ENCODE data around the gene PGGT1B. TPM values are rescaled to one million over a fixed set of nuclear protein-coding genes. Genes with fewer than 3 reads are reported as not detected.

PGGT1B gene
- 10 to 100 TPM in 6 of 7 donors, 1 to 10 TPM in 1; 6.7 to 45.0 (median 34.3) TPM for total RNA-seq
- 10 to 100 TPM in 1 of 2 donors, 1 to 10 TPM in 1; 3.4 to 12.4 TPM for polyA plus RNA-seq
- long read RNA-seq, donor 1, full-length matches to known transcripts: 19 of 28 reads
- long read RNA-seq, donor 1, partial matches to known transcripts: 5 of 28 reads
- long read RNA-seq, donor 1, other reads (novel, unspliced or antisense): 4 of 28 reads
- long read RNA-seq, donor 2, full-length matches to known transcripts: 5 of 5 reads
- long read RNA-seq, donor 2, partial matches to known transcripts: 0 of 5 reads
- long read RNA-seq, donor 2, other reads (novel, unspliced or antisense): 0 of 5 reads
- long read RNA-seq, donor 3, full-length matches to known transcripts: 15 of 23 reads
- long read RNA-seq, donor 3, partial matches to known transcripts: 1 of 23 reads
- long read RNA-seq, donor 3, other reads (novel, unspliced or antisense): 7 of 23 reads

DNA sequence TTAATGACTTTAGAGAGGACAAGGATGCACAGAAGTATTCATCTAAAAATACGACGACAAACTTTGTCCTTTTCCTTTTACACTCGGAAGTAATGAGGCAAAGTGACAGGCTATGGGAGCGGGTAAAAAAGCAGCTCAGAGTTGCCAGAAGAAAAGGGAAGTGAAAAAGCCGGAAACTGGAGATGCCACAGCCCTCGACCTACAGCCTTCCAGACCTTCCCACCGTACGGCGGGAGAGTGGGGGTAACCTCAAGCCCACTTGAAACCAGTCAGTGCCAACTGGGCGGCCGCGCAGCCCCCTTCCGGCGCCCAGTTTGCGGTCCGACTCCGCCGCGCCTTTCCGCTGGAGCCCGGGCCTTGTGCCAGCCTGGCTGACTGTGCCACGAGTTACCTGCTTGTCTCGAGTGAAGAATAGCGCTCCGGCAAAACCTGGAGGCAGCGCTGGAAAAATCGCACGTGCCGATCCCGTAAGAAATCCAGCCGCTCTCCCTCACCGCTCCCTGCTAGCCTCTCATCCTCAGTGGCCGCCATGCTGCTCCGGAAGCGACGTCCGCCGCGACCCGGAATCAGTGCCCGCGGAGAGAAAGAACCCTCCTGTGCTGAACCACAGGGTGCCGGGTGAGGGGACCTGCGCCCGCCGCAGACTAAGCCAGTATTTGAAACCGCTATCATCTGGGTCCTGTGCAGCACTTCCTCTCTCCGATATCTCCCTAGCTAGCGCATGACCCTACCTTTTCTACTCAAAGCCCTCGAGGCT, at the start of gene PGGT1B:
PGGT1B (minus strand) TSS at position 557 of the 757 bp plus-strand sequence; CDS start at position 531, 26 bp downstream.
- peak; percentile 61 to 83 (median 65) for DNase-seq
- H3K9me3 ChIP-seq: no peaks in the 10 kb centered on the region
- peak within 1 kb of the TSS; percentile 47 to 56 for H3K27ac ChIP-seq
- intact Hi-C loops (cut with DNase I): no loop called here
- peaks cover 2% of the 10 kb centered on the region for H3K4me1 ChIP-seq (ENCODE audit: insufficient read depth)
- H3K4me3 ChIP-seq: peak within 1 kb of the TSS; percentile 81
- TF ChIP-seq EP300 (IDR thresholded peaks at IDR 0.05) (no peak), POLR2A (IDR thresholded peaks at IDR 0.05) (no peak)
- TF ChIP-seq, protein P1, sequence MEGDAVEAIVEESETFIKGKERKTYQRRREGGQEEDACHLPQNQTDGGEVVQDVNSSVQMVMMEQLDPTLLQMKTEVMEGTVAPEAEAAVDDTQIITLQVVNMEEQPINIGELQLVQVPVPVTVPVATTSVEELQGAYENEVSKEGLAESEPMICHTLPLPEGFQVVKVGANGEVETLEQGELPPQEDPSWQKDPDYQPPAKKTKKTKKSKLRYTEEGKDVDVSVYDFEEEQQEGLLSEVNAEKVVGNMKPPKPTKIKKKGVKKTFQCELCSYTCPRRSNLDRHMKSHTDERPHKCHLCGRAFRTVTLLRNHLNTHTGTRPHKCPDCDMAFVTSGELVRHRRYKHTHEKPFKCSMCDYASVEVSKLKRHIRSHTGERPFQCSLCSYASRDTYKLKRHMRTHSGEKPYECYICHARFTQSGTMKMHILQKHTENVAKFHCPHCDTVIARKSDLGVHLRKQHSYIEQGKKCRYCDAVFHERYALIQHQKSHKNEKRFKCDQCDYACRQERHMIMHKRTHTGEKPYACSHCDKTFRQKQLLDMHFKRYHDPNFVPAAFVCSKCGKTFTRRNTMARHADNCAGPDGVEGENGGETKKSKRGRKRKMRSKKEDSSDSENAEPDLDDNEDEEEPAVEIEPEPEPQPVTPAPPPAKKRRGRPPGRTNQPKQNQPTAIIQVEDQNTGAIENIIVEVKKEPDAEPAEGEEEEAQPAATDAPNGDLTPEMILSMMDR (IDR thresholded peaks at IDR 0.05): no peak
- no peaks in the 10 kb centered on the region for H3K36me3 ChIP-seq
- WGBS, 3 donors: 0 to 1% (median 0%) methylated on average over 49 to 50 of the region's 50 CpGs
- no peaks in the 10 kb centered on the region for H3K27me3 ChIP-seq

GRCh38 chr5:115309751-115310370, 47.2 kb upstream of the PGGT1B start:
- H3K4me3 ChIP-seq: no peak overlapping the region
- intact Hi-C loops (cut with DNase I): loop anchor here (5.0 kb wide), 1 partner anchor 277 kb away; no protein-coding TSS in a partner anchor
- DNase-seq: no peak
- H3K4me1 ChIP-seq (ENCODE audit: insufficient read depth): no peaks in the 10 kb centered on the region
- H3K27ac ChIP-seq: no peak overlapping the region
- 12 to 20% (median 19%) methylated on average over 1 of the region's 1 CpG for WGBS, 3 donors
- TF ChIP-seq, protein P1 (IDR thresholded peaks at IDR 0.05): peak; percentile 24 to 53 (median 48)
- no peak for TF ChIP-seq EP300 (IDR thresholded peaks at IDR 0.05)
- no peaks in the 10 kb centered on the region for H3K27me3 ChIP-seq
- no peaks in the 10 kb centered on the region for H3K9me3 ChIP-seq
- H3K36me3 ChIP-seq: no peaks in the 10 kb centered on the region

GRCh38 chr5:115308815-115309214, 46.1 kb upstream of the PGGT1B start:
- Histone ChIP-seq H3K36me3 (no peaks in the 10 kb centered on the region), H3K9me3 (no peaks in the 10 kb centered on the region), H3K27ac (no peak overlapping the region), H3K27me3 (no peaks in the 10 kb centered on the region), H3K4me1 (ENCODE audit: insufficient read depth) (no peaks in the 10 kb centered on the region), H3K4me3 (no peak overlapping the region)
- intact Hi-C loops (cut with DNase I): loop anchor here in 2 of 4 donors (5.0 kb wide), 1 partner anchor 278 kb away; no protein-coding TSS in a partner anchor
- TF ChIP-seq, protein P1 (IDR thresholded peaks at IDR 0.05): no peak
- TF ChIP-seq POLR2A (IDR thresholded peaks at IDR 0.05) (no peak), EP300 (IDR thresholded peaks at IDR 0.05) (no peak)
- no peak for DNase-seq

- intact Hi-C loops (cut with DNase I): loop anchor here in 2 of 4 donors (5.0 kb wide), 1 partner anchor 281 kb away; no protein-coding TSS in a partner anchor
- 70 to 89% (median 83%) methylated on average over 1 of the region's 1 CpG for WGBS, 3 donors
- no peaks in the 10 kb centered on the region for H3K27me3 ChIP-seq
- DNase-seq: no peak
- H3K4me3 ChIP-seq: no peak overlapping the region
- no peak overlapping the region for H3K27ac ChIP-seq
- no peak for TF ChIP-seq EP300 (IDR thresholded peaks at IDR 0.05)
- TF ChIP-seq, protein P1 (IDR thresholded peaks at IDR 0.05): no peak
- no peak for TF ChIP-seq POLR2A (IDR thresholded peaks at IDR 0.05)
- no peaks in the 10 kb centered on the region for H3K36me3 ChIP-seq
- no peaks in the 10 kb centered on the region for H3K4me1 ChIP-seq (ENCODE audit: insufficient read depth)
- no peaks in the 10 kb centered on the region for H3K9me3 ChIP-seq
Measured at GRCh38 chr5:115306011-115306536, 43.4 kb upstream of the PGGT1B start.

All from ovary (tissue), 10 donors.